ENCODE measurements around the gene PLEKHM2. TPM values are rescaled to one million over a fixed set of nuclear protein-coding genes. Genes with fewer than 3 reads are reported as not detected.
A peak's percentile ranks its signal among the peaks of the same experiment; 100 is the strongest.

Gene PLEKHM2
- total and polyA plus RNA-seq, 2 of the 8 experiments (the other 6 are each of a cell fraction or from before 2014, with no cell fraction given) = 38.3 to 47.6 TPM

DNA sequence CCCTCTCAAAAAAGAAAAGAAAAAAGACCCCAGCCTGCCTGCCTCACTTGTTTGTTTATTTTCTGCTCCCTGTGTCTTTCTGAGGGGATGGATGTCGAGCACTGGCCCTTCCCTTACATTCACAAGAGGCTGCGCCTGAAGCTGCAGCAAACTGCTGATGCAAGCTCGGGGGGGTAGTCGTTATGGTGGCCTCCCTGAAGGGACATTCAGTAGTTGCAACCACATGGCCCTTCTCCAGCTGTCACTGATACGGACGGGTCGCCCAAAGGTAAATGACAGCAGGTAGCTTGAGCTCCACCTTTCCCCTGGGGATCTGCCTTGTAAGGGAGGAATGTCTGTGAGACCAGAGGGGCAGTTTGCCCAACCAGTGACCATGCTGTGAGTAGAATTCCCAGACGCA, 17.7 kb downstream of the PLEKHM2 start:
- POLR2A ChIA-PET (ENCODE audit: partially characterized antibody) = no interaction called here
- no peak overlapping the region for H3K18ac ChIP-seq (ENCODE audit: extremely low read depth, low read length)

More for the DNA sequence above, 17.7 kb downstream of the PLEKHM2 start:
- Histone ChIP-seq H4K5ac (ENCODE audit: insufficient read length, low read depth, low read length) (no peak overlapping the region), H3K4me1 (replicated peaks in 1 of 4; ENCODE audit: control insufficient read depth in 3 of 4, insufficient read depth in 4 of 4, low read length in 3 of 4) (no peaks in the 10 kb centered on the region), H3K9ac (replicated peaks in 1 of 4; ENCODE audit: extremely low read depth in 1 of 4, low read depth in 3 of 4, low read length in 3 of 4) (peak overlapping the region in 1 of 4 experiments; percentile 24; a peak in 1 of 7 replicates), H4K20me1 (replicated peaks in 1 of 2; ENCODE audit: control insufficient read depth in 1 of 2, insufficient read depth in 2 of 2, low read length in 2 of 2) (peaks cover 3 to 8% of the 10 kb centered on the region in 2 experiments), H3K4ac (replicated peaks; ENCODE audit: insufficient read length, low read depth, low read length) (no peak overlapping the region), H3K9me3 (ENCODE audit: insufficient read depth in 2 of 2, low read depth in 1 of 2, low read length in 1 of 2) (no peaks in the 10 kb centered on the region), H2AK5ac (ENCODE audit: low read depth, low read length) (no peak overlapping the region), H3K14ac (ENCODE audit: insufficient read length) (no peak overlapping the region), H2BK12ac (ENCODE audit: low read depth, low read length) (no peak overlapping the region), H3K4me3 (ENCODE audit: extremely low read depth in 1 of 4, insufficient read depth in 2 of 4, low read depth in 3 of 4, low read length in 4 of 4) (no peak overlapping the region), H3K79me2 (ENCODE audit: control insufficient read depth in 1 of 2, insufficient read depth in 2 of 2, low read length in 2 of 2) (peaks cover 0 to 4% of the 10 kb centered on the region in 2 experiments; a peak in 1 of 4 replicates), H3K27ac (ENCODE audit: low read depth, low read length) (no peak overlapping the region), H3K27me3 (replicated peaks in 1 of 4; ENCODE audit: control insufficient read depth in 3 of 4, extremely low read depth in 1 of 4, insufficient read depth in 3 of 4, low read length in 3 of 4) (no peaks in the 10 kb centered on the region), H4K91ac (replicated peaks; ENCODE audit: insufficient read length, low read length) (no peak overlapping the region), H2AFZ (ENCODE audit: low read length) (no peak overlapping the region), H2BK20ac (ENCODE audit: low read length) (no peak overlapping the region), H3K56ac (replicated peaks; ENCODE audit: insufficient read length, low read depth, low read length) (no peak overlapping the region), H2BK15ac (ENCODE audit: low read length) (no peak overlapping the region), H2BK120ac (replicated peaks; ENCODE audit: low read depth, low read length) (no peak overlapping the region), H3K4me2 (ENCODE audit: insufficient read depth in 1 of 2, low read depth in 2 of 2, low read length in 2 of 2) (no peak overlapping the region), H3K23me2 (ENCODE audit: low read depth, low read length) (no peaks in the 10 kb centered on the region), H3K36me3 (ENCODE audit: control insufficient read depth in 2 of 4, insufficient read depth in 4 of 4, low read length in 3 of 4) (no peaks in the 10 kb centered on the region), H3K23ac (ENCODE audit: insufficient read length) (no peak overlapping the region), H2BK5ac (ENCODE audit: low read depth, low read length) (no peak overlapping the region), H4K8ac (ENCODE audit: extremely low read depth, insufficient read depth, low read length) (no peak overlapping the region), H3K79me1 (ENCODE audit: low read depth, low read length) (peaks cover 5% of the 10 kb centered on the region)
- CTCF ChIA-PET (ENCODE audit: partially characterized antibody) = interaction anchor here (0.7 to 1.5 kb wide), 11 partner anchors 9 to 357 kb away, joined by 3 to 5 read pairs (median 4); partner anchors contain the start of gene SLC25A34
- no peak for FAIRE-seq
- DNase-seq (ENCODE audit: low read depth in 1 of 2, low spot score in 2 of 2) = no peak
- no peak for TF ChIP-seq PHF8 (conservative IDR thresholded peaks at IDR 0.05; ENCODE audit: low read depth, low read length)
- WGBS, 2 experiments (ENCODE audit: extremely low coverage in 1 of 2, insufficient coverage in 1 of 2, insufficient read length in 1 of 2, insufficient replicate concordance in 2 of 2, low coverage in 1 of 2, low lambda C conversion rate in 2 of 2, missing lambda C conversion rate in 1 of 2) = 89% methylated on average over 8 of the region's 8 CpGs; no CpG with 5 or more reads in 1 of the 2 experiments

Data from H1 (cell line).